Measurements from ENCODE around the gene SPDYE6. TPM values are rescaled to one million over a fixed set of nuclear protein-coding genes. Genes with fewer than 3 reads are reported as not detected.

The SPDYE6 gene
- total and polyA plus RNA-seq, 2 donors (not counting 1 experiment from before 2014, with no cell fraction given), result not detected

- 89% methylated on average over 6 of the region's 6 CpGs for WGBS (ENCODE audit: insufficient coverage)
- Mint-ChIP-seq H3K4me3 (no peak overlapping the region), H3K27ac (peak overlapping the region; percentile 80), H3K4me1 (peaks cover 74% of the 10 kb centered on the region), H3K9me3 (ENCODE audit: insufficient read depth) (no peaks in the 10 kb centered on the region), H3K27me3 (no peaks in the 10 kb centered on the region)
- H3K9ac ChIP-seq (ENCODE audit: low read length), result no peak overlapping the region
- H3K4me3 ChIP-seq (ENCODE audit: control extremely low read depth in 1 of 5, extremely low read depth in 1 of 5, insufficient read depth in 1 of 5, low read depth in 2 of 5, low read length in 4 of 5), result no peak overlapping the region
- peaks cover 49 to 61% of the 10 kb centered on the region in 2 donors for H3K4me1 ChIP-seq (ENCODE audit: control insufficient read depth in 2 of 2, insufficient read depth in 2 of 2, low read length in 2 of 2)
- peak overlapping the region; percentile 60 for H3K4me2 ChIP-seq (replicated peaks; ENCODE audit: low read depth, low read length, poor library complexity, severe bottlenecking)
- CTCF ChIA-PET, result interaction anchor here (0.7 to 1.0 kb wide), 2 partner anchors 11 to 16 kb away, joined by 3 to 4 read pairs; no protein-coding TSS in a partner anchor
- TF ChIP-seq EZH2 (IDR thresholded peaks at IDR 0.05; ENCODE audit: borderline replicate concordance, insufficient read depth, low read depth, low read length, poor library complexity, severe bottlenecking) (no peak), CTCF (IDR thresholded peaks at IDR 0.05) (no peak)
- peaks cover 0 to 22% of the 10 kb centered on the region in 2 experiments for H3K36me3 ChIP-seq (replicated peaks in 1 of 2; ENCODE audit: control extremely low read depth in 1 of 2, control insufficient read depth in 1 of 2, extremely low read depth in 1 of 2, insufficient read depth in 2 of 2, low read length in 1 of 2)
- DNase-seq, result no peak
- peaks cover 93% of the 10 kb centered on the region for H4K20me1 ChIP-seq (ENCODE audit: control insufficient read depth, insufficient read depth, low read length, poor library complexity, severe bottlenecking)
- no peak overlapping the region for H2AFZ ChIP-seq (ENCODE audit: insufficient read depth, low read depth, low read length, poor library complexity, severe bottlenecking)
- H3K79me2 ChIP-seq (ENCODE audit: control insufficient read depth, insufficient read depth, low read length), result peaks cover 97% of the 10 kb centered on the region
- H3K27me3 ChIP-seq (replicated peaks in 1 of 4; ENCODE audit: control extremely low read depth in 1 of 4, control insufficient read depth in 3 of 4, insufficient read depth in 4 of 4, low read length in 3 of 4), result no peaks in the 10 kb centered on the region
- no peak for ATAC-seq (ENCODE audit: low read depth)
- H3K9me3 ChIP-seq (ENCODE audit: control extremely low read depth in 1 of 3, control insufficient read depth in 2 of 3, insufficient read depth in 1 of 3, low read length in 2 of 3), result no peaks in the 10 kb centered on the region
- POLR2A ChIA-PET, result interaction anchor here (1.0 kb wide), 1 partner anchor 11 kb away, joined by 3 read pairs; no protein-coding TSS in a partner anchor
- H3K27ac ChIP-seq (ENCODE audit: low read length in 2 of 2), result peak overlapping the region in 1 of 2 donors; percentile 60
- intact Hi-C loops (cut with micrococcal nuclease), result no loop called here
Observed at GRCh38 chr7:102296179-102296438, 60.1 kb downstream of the SPDYE6 start.

Small RNA genes lying within 50 kb of the gene (small RNA-seq; reads per million reads assigned to genes)
- gene AC091390.4 (ENCODE audit: insufficient read length, low read depth, low replicate concordance) (not detected), gene MIR548O (ENCODE audit: insufficient read length, low read depth, low replicate concordance) (0.57 reads per million), gene RF00019 (ENCODE audit: insufficient read length, low read depth, low replicate concordance) (not detected)

Other genes starting within 250 kb of the SPDYE6 start
- 41.2 and 47.7 TPM in 2 replicates for gene SH2B2, start 69.6 kb downstream of the SPDYE6 start, total RNA-seq
- gene SH2B2, start 69.6 kb downstream of the SPDYE6 start, polyA plus RNA-seq, result 69.9 and 95.4 TPM in 2 replicates
- 57.9 and 59.1 TPM in 2 replicates for gene PRKRIP1, start 39.9 kb upstream of the SPDYE6 start, total RNA-seq
- gene PRKRIP1, start 39.9 kb upstream of the SPDYE6 start, polyA plus RNA-seq, result 57.1 and 72.9 TPM in 2 replicates
- gene ORAI2, start 77.1 kb upstream of the SPDYE6 start, total RNA-seq, result 450 and 461 TPM in 2 replicates
- 139 and 177 TPM in 2 replicates for gene ORAI2, start 77.1 kb upstream of the SPDYE6 start, polyA plus RNA-seq
- gene ALKBH4, start 108.4 kb upstream of the SPDYE6 start, total RNA-seq, result 8.6 and 11.0 TPM in 2 replicates
- gene ALKBH4, start 108.4 kb upstream of the SPDYE6 start, polyA plus RNA-seq, result 2.2 and 6.2 TPM in 2 replicates
- 83.7 and 91.6 TPM in 2 replicates for gene LRWD1, start 108.5 kb upstream of the SPDYE6 start, total RNA-seq
- 58.2 and 98.6 TPM in 2 replicates for gene LRWD1, start 108.5 kb upstream of the SPDYE6 start, polyA plus RNA-seq
- gene POLR2J, start 122.5 kb upstream of the SPDYE6 start, total RNA-seq, result 28.1 and 34.0 TPM in 2 replicates
- gene POLR2J, start 122.5 kb upstream of the SPDYE6 start, polyA plus RNA-seq, result 28.4 and 83.0 TPM in 2 replicates
- gene RASA4B, start 161.3 kb upstream of the SPDYE6 start, total RNA-seq, result 15.6 and 20.6 TPM in 2 replicates
- 23.1 and 26.4 TPM in 2 replicates for gene RASA4B, start 161.3 kb upstream of the SPDYE6 start, polyA plus RNA-seq
- 68.2 and 79.9 TPM in 2 replicates for gene UPK3BL2, start 187.3 kb upstream of the SPDYE6 start, total RNA-seq
- gene UPK3BL2, start 187.3 kb upstream of the SPDYE6 start, polyA plus RNA-seq, result 127 and 143 TPM in 2 replicates
- 0.47 and 0.58 TPM in 2 replicates for gene SPDYE2, start 194.8 kb upstream of the SPDYE6 start, total RNA-seq
- 0.07 TPM in 1 of 2 replicates, not detected in the other for gene SPDYE2, start 194.8 kb upstream of the SPDYE6 start, polyA plus RNA-seq
- gene POLR2J3, start 216.1 kb upstream of the SPDYE6 start, total RNA-seq, result 192 and 217 TPM in 2 replicates
- 76.7 and 166 TPM in 2 replicates for gene POLR2J3, start 216.1 kb upstream of the SPDYE6 start, polyA plus RNA-seq

All from B cell (primary cell).